GM18868 (cell line): Measurements from ENCODE around the gene TASOR2.
A peak's percentile ranks its signal among the peaks of the same experiment; 100 is the strongest.

Experiments
- ATAC-seq: cut with Tn5 transposase; IDR thresholded peaks from one replicate; pipeline ENCODE4 v1.9.1; 2021; ENCODE audit warnings: mild to moderate bottlenecking, moderate library complexity; ENCODE audit not compliant: unreplicated experiment

The TASOR2 gene

DNA sequence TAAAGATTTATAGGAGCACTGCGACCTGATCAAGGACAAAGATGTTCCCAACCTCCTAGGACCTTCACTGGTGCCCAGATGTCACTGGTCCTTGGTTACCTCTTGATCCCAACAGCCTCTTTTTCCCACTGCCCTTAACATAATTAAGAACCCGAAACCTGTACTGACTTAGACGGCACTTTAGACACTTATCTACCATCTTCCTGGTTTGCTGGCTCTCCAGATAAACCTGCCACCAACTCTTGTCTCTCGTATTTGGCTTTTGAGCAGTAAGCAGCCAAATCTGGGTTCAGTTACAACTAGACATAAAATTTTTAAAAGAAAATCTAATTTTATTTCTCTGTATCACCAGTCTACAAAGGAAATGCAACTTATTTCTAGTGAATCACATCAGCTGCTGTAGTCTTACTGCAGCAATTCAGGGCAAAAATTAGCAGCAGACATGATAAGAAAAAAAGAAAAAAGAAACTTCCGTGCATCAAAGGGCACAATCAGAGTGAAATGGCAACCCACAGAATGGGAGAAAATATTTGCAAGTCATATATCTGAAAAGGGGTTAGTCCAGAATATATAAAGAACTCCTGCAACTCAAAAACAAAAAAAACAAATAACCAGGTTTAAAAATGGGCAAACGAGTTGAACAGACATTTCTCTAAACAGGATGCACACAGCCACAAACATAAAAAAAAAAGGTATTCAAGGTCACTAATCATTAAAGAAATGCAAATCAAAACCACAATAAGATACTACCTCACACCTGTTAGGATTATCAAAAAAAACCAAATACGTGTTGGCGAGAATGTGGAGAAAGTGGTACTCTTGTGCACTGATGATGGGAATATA is 27.7 kb upstream of the TASOR2 start:
- ATAC-seq: no peak

DNA sequence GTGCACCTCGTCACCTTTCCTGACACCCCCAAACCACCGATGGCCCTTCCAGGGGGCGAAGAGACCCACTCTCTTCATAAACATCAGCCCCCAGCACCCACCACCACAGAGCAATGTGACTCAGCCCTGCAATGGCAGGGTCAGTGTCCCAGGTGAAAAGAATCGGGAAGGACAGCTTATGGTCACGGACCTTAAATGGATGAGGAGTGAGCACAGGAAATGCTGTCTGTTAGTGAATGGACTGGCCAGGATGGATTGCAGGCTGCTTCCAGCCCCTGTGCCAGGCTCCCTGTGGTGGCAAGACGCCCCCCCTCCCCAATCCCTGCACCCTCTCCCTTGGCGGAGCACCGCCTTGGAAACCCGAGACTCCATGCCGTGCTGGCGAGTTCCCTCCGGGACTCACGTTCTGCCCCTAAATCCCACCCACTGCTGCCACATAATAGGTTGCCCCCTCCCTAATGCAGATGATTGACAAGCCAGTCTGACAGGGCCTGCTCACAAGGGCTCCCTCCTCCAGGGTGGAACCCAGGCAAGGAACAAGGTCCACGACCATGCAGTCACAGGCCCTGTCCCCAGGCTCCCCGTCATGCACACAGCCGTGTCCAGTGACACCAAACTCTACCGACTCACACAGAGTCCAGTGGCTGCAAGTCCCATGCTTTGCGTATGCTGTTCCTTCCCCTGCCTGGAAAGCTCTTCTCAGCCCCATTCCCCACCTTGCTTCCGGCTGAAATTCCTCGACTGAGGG is 25.6 kb upstream of the TASOR2 start:
- no peak for ATAC-seq

GRCh38 chr10:5659702-5660528 is 24.7 kb upstream of the TASOR2 start:
- ATAC-seq: peak; percentile 80

- no peak for ATAC-seq
Measured at GRCh38 chr10:5661043-5661442, 23.6 kb upstream of the TASOR2 start.

- no peak for ATAC-seq
Measured at GRCh38 chr10:5662708-5663579, 21.7 kb upstream of the TASOR2 start.

- ATAC-seq: no peak
Measured at GRCh38 chr10:5663692-5664427, 20.8 kb upstream of the TASOR2 start.

- ATAC-seq: peak; percentile 7
Measured at GRCh38 chr10:5665373-5666007, 19.1 kb upstream of the TASOR2 start.

- ATAC-seq: peak; percentile 68
Measured at GRCh38 chr10:5666008-5666840, 18.4 kb upstream of the TASOR2 start, which contains the start of gene ASB13. TSS of gene ASB13 (minus strand) at chr10:5666595. CDS start at chr10:5666551, 44 bp downstream.

DNA sequence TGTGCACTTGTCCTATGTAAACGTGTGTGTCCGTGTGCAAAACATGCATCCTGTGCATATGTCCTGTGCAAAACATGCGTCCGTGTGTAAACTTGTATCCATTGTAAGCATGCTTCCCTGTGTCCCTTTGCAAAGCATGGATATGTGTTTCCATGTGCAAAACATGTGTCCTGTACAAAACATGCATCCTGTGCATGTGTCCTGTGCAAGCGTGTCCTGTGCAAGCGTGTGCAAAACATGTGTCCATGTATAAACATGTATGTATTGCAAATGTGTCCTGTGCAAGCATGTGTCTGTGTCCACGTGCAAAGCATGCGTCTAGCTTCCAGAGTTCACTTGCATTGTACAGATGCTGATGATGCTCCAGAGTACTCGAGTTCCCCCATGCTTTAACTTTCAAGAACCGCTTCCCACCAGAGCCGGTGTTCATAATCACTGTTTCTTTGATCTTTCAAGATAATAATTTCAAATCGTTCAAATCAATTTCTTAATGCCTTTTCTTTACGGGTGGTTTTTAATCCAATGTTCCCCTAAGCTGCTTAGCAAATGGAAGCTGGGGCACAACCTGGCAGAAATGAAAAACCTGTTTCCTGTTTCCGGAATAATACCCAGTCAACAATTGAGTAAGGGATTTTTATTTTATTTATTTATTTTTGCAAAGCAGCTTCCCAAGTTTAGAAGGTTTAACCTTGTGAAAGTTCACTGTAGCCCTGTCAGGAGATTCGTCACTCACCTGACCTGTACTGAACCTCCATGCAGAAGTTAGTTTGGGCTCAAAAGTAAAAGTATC is 17.6 kb upstream of the TASOR2 start:
- no peak for ATAC-seq

GRCh38 chr10:5668429-5668828 is 16.2 kb upstream of the TASOR2 start:
- no peak for ATAC-seq

DNA sequence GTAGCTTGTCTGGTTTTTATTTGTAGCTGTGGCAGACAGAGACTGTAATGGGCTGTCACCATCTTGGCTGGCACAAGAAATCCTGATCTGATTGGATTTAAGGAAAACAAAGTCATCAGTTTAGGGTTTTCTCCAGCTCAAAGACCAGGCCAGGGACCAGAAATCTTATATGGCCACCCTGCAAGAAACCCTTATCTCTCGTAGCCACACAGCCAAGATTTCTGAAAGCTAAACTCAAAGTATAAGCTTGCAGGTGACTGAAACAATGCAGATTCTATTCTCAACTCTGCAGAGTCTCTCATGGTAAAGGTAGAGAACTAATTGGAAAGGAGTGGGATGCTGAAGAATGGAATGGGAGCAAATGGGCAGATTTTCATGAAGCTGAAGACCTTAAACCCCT is 15.0 kb upstream of the TASOR2 start:
- ATAC-seq: no peak

- ATAC-seq: no peak
Measured at GRCh38 chr10:5670662-5671375, 13.8 kb upstream of the TASOR2 start.

DNA sequence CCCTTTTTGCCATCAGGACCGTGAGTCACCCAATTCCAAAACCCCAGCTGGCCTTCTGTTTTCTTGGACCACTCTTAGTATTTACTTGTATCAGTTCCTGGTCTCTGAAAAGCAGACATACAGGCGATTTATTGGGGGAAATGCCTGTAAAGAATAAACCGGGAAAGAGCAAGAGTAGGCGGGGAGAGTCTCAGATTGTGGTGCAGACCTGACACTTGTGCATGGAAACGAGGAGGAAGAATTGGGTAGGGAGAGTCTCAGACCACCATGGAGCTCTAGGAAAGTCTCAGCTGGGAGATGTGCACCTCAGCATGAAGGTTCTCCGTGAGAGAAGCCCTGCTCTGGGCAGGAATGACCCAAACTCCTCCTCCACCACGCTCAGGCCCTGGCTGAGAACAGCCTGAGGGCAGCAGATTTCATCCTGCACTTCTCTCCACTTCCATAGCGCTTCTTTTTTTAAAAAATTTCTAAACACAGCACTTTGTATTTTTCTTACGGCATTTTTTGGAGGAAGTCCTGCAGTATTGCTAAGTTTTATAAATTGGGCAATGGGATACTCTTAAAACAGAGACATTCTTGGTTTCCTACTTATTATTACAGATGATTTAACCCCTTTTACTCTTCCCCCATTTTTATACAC is 6.1 kb upstream of the TASOR2 start:
- ATAC-seq: no peak

- ATAC-seq: no peak
Measured at GRCh38 chr10:5679037-5679435, 5.6 kb upstream of the TASOR2 start.

DNA sequence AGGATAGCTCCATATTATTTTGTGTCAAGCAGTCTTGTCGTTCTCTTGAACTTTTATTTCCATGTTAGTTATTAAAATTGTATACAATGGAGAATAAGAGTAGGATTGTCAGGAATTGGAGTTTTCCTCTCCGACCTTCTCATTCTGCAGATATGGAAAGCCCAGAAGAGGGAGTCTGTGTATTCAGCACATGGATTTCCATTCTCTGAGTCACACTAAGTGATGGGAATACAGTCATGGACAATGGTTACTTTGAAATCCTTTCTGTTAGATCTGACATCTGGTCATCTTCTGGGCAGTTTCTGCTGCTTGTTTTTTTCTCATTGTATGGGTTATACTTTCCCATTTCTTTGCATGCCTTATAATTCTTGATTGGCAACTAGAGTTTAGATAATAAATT is 5.0 kb upstream of the TASOR2 start:
- no peak for ATAC-seq

GRCh38 chr10:5681930-5682329 is 2.7 kb upstream of the TASOR2 start:
- ATAC-seq: no peak
